ENCODE data around the gene EPN2. TPM values are rescaled to one million over a fixed set of nuclear protein-coding genes. Genes with fewer than 3 reads are reported as not detected.

EPN2 gene
- total and polyA plus RNA-seq, 10 of the 15 experiments (the other 5 are each of a cell fraction or from before 2014, with no cell fraction given): 0.26 to 8.4 (median 4.7) TPM

- ChIA-PET SMC1A (ENCODE audit: uncharacterized antibody, unreplicated experiment) (no interaction called here), CTCF (no interaction called here), RAD21 (ENCODE audit: unreplicated experiment) (no interaction called here), POLR2A (interaction anchor here (0.6 kb wide), 1 partner anchor 9 kb away, joined by 7 read pairs; no protein-coding TSS in a partner anchor)
- H3K36me3 ChIP-seq (ENCODE audit: control insufficient read depth in 2 of 2, insufficient read depth in 2 of 2, low read length in 1 of 2): no peaks in the 10 kb centered on the region
- H4K20me1 ChIP-seq (ENCODE audit: control insufficient read depth, insufficient read depth): no peaks in the 10 kb centered on the region
- H2AFZ ChIP-seq (ENCODE audit: control insufficient read depth, low read depth, low read length): no peak overlapping the region
- FAIRE-seq (no peak), DNase-seq (ENCODE audit: low read depth, low spot score) (no peak), ATAC-seq (no peak)
- H3K9ac ChIP-seq (ENCODE audit: control insufficient read depth, insufficient read depth, low read length): no peak overlapping the region
- in situ Hi-C loops (cut with MboI): no loop called here
- no TSS peak for BruUV-seq (replicated peaks)
- no peak for TF ChIP-seq CHD2 (IDR thresholded peaks at IDR 0.05; ENCODE audit: borderline replicate concordance, low read depth, low read length)
- no peak for TF ChIP-seq BCL11A (IDR thresholded peaks at IDR 0.05; ENCODE audit: low read depth, low read length)
- TF ChIP-seq MLLT1 (IDR thresholded peaks at IDR 0.05): no peak
- no peak for TF ChIP-seq CBX5 (IDR thresholded peaks at IDR 0.05; ENCODE audit: low read depth)
- TF ChIP-seq SP1 (IDR thresholded peaks at IDR 0.05; ENCODE audit: low read depth, low read length): no peak
- TF ChIP-seq SUPT20H (IDR thresholded peaks at IDR 0.05; ENCODE audit: borderline replicate concordance, control insufficient read depth, low read depth, low read length): no peak
- no peak for TF ChIP-seq YBX1 (IDR thresholded peaks at IDR 0.05)
- no peak for TF ChIP-seq ZNF384 (IDR thresholded peaks at IDR 0.05; ENCODE audit: borderline replicate concordance, low read depth, low read length)
- TF ChIP-seq NFXL1 (IDR thresholded peaks at IDR 0.05; ENCODE audit: borderline replicate concordance): no peak
- TF ChIP-seq BMI1 (IDR thresholded peaks at IDR 0.05; ENCODE audit: borderline replicate concordance): no peak
- TF ChIP-seq POLR2AphosphoS5 (IDR thresholded peaks at IDR 0.05; ENCODE audit: low read length): no peak
- TF ChIP-seq PAX5 (IDR thresholded peaks at IDR 0.05; ENCODE audit: borderline replicate concordance, low read depth, low read length): no peak
- TF ChIP-seq ZNF622 (IDR thresholded peaks at IDR 0.05): no peak
- H3K27me3 ChIP-seq (replicated peaks in 1 of 2; ENCODE audit: control insufficient read depth in 2 of 2, insufficient read depth in 2 of 2, low read length in 1 of 2): no peaks in the 10 kb centered on the region; a peak in 1 of 4 replicates
- H3K4me3 ChIP-seq: no peak overlapping the region
- no peak overlapping the region for H3K27ac ChIP-seq (ENCODE audit: control insufficient read depth, insufficient read depth)
- WGBS (ENCODE audit: insufficient coverage, insufficient replicate concordance, low lambda C conversion rate, missing lambda C conversion rate): 65% methylated on average over 7 of the region's 7 CpGs
- no peaks in the 10 kb centered on the region for H3K79me2 ChIP-seq (ENCODE audit: control insufficient read depth, insufficient read depth, low read length)
- H3K9me3 ChIP-seq (replicated peaks; ENCODE audit: control insufficient read depth, insufficient read depth, low read length): no peaks in the 10 kb centered on the region
- intact Hi-C loops (cut with micrococcal nuclease; ENCODE audit: unreplicated experiment): no loop called here
- H3K4me1 ChIP-seq (ENCODE audit: control insufficient read depth, insufficient read depth, low read length): no peaks in the 10 kb centered on the region
- H3K4me2 ChIP-seq (ENCODE audit: control insufficient read depth, insufficient read depth): no peak overlapping the region
These were observed 106.1 kb downstream of the EPN2 start for GRCh38 chr17:19343256-19343630.

All from GM12878 (cell line).